Cardiac fibroblast (primary cell): Measurements from ENCODE around the gene TMEM134.
A peak's percentile ranks its signal among the peaks of the same experiment; 100 is the strongest.
"Not testable (repeated sequence)": the region's sequence is repeated elsewhere in the genome, so short reads cannot be mapped to it uniquely, and the experiment has no call there.

ENCODE experiments used
- DNase-seq, 2 donors: peaks; one replicate each; pipeline versions ENCODE4 v3.0.0 to v3.0.0-alpha.2; 2010; ENCODE audit warnings: low read depth in 2 of 2
- H3K4me3 ChIP-seq, 2 donors: replicated peaks in 1 of 2; 1 replicate in 1 of 2; 2 replicates in 1 of 2; pipeline ENCODE4 v1.5.1; 2011; ENCODE audit warnings: low read depth in 2 of 2, low read length in 2 of 2, mild to moderate bottlenecking in 2 of 2, moderate library complexity in 1 of 2
- CTCF ChIP-seq: IDR thresholded peaks from one replicate; pipeline ENCODE4 v1.5.1; 2011; ENCODE audit warnings: low read depth, mild to moderate bottlenecking, low read length, inconsistent platforms

TMEM134 gene

GRCh38 chr11:67468456-67468758 is 644 bp downstream of the TMEM134 start:
- no peak for DNase-seq
- peak overlapping the region; percentile 71 to 82 for H3K4me3 ChIP-seq
- no peak for TF ChIP-seq CTCF

GRCh38 chr11:67468056-67468455 is 995 bp downstream of the TMEM134 start:
- peak overlapping the region; percentile 71 to 82 for H3K4me3 ChIP-seq
- no peak for DNase-seq
- no peak for TF ChIP-seq CTCF

GRCh38 chr11:67466962-67467771 is 1.9 kb downstream of the TMEM134 start:
- DNase-seq: no peak
- H3K4me3 ChIP-seq: no peak overlapping the region
- TF ChIP-seq CTCF: no peak

- no peak for DNase-seq
- H3K4me3 ChIP-seq: no peak overlapping the region
- no peak for TF ChIP-seq CTCF
These were observed 2.7 kb downstream of the TMEM134 start for GRCh38 chr11:67466367-67466766.

- H3K4me3 ChIP-seq: not testable (repeated sequence)
- peak; percentile 20 to 38 for DNase-seq
These were observed 3.5 kb downstream of the TMEM134 start for GRCh38 chr11:67465530-67465929.

GRCh38 chr11:67465189-67465510 is 3.9 kb downstream of the TMEM134 start:
- H3K4me3 ChIP-seq: peak overlapping the region; percentile 56
- DNase-seq: no peak

More at GRCh38 chr11:67465189-67465510, 3.9 kb downstream of the TMEM134 start:
- no peak for TF ChIP-seq CTCF
